SK-N-MC (cell line): Measurements from ENCODE around the gene ABCA5.

Experiments
- EZH2 ChIP-seq: fragments of 200-600 bp; sonication (generic); IDR thresholded peaks from one replicate; pipeline ENCODE4 v1.6.1; 2017; ENCODE audit warnings: antibody characterized with exemption
- FOXP2 ChIP-seq: optimal IDR thresholded peaks from 2 replicates; pipeline ENCODE3; 2011; ENCODE audit warnings: mild to moderate bottlenecking, moderate library complexity; ENCODE audit not compliant: insufficient read depth; ENCODE audit errors: extremely low read length, control extremely low read depth
- POLR2AphosphoS5 ChIP-seq: IDR thresholded peaks from 2 replicates; pipeline ENCODE4 v1.6.1; 2012; ENCODE audit warnings: mild to moderate bottlenecking, low read depth, low read length, borderline replicate concordance

GRCh38 chr17:69331756-69332155 is 4.8 kb upstream of the ABCA5 start:
- TF ChIP-seq POLR2AphosphoS5 (no peak), EZH2 (no peak), FOXP2 (no peak)
